ENCODE results near the gene NOS1AP.
"Not testable (repeated sequence)": the region's sequence is repeated elsewhere in the genome, so short reads cannot be mapped to it uniquely, and the experiment has no call there.

Gene NOS1AP

GRCh38 chr1:162169031-162169790 lies 99.7 kb downstream of the NOS1AP start:
- no peak for DNase-seq (ENCODE audit: low read depth in 2 of 2)

GRCh38 chr1:162171111-162171510 lies 101.6 kb downstream of the NOS1AP start:
- no peak for DNase-seq (ENCODE audit: low read depth in 2 of 2)

DNA sequence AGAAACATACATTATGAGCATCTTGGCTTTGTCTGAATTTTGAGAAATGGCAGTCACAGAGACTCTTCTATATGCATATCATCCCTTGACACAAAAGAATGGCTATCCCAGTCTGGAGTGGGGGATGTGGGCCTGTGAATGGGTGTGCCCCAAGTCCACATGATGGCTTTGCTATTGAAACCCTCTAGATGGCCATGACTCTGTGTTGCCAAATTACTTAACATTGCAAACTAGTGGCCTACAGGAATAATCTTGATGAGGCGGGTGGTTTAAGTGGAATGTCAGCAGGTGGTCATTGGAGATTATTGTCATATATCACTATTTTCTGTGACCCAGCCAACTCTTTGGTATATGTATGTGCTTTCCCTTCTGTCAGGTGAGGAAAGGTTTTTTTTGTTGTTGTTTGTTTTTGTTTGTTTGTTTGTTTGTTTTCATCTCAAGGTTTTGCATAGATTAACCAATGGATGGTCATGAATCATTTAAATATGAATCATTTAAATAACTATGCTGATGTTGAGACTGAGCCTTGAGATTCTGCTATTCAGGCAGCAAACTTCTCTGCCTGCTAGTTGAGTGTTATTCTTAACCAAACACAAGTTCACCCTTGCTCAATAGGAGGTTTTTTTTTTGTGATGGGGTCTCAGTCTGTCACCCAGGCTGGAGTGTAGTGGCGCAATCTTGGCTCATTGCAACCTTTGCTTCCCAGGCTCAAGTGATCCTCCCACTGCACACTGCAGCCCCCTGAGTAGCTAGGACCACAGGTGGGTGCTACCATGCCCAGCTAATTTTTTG lies 103.0 kb downstream of the NOS1AP start:
- no peak for DNase-seq (ENCODE audit: low read depth in 2 of 2)

DNA sequence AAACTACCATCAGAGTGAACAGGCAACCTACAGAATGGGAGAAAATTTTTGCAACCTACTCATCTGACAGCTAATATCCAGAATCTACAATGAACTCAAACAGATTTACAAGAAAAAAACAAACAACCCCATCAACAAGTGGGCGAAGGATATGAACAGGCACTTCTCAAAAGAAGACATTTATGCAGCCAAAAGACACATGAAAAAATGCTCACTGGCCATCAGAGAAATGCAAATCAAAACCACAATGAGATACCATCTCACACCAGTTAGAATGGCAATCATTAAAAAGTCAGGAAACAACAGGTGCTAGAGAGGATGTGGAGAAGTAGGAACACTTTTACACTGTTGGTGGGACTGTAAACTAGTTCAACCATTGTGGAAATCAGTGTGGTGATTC lies 104.1 kb downstream of the NOS1AP start:
- DNase-seq (ENCODE audit: low read depth in 2 of 2): not testable (repeated sequence)

DNA sequence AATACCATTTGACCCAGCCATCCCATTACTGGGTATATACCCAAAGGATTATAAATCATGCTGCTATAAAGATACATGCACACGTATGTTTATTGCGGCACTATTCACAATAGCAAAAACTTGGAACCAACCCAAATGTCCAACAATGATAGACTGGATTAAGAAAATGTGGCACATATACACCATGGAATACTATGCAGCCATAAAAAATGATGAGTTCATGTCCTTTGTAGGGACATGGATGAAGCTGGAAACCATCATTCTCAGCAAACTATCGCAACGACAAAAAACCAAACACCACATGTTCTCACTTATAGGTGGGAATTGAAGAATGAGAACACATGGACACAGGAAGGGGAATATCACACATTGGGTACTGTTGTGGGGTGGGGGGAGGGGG lies 104.5 kb downstream of the NOS1AP start:
- DNase-seq (ENCODE audit: low read depth in 2 of 2): not testable (repeated sequence)

DNA sequence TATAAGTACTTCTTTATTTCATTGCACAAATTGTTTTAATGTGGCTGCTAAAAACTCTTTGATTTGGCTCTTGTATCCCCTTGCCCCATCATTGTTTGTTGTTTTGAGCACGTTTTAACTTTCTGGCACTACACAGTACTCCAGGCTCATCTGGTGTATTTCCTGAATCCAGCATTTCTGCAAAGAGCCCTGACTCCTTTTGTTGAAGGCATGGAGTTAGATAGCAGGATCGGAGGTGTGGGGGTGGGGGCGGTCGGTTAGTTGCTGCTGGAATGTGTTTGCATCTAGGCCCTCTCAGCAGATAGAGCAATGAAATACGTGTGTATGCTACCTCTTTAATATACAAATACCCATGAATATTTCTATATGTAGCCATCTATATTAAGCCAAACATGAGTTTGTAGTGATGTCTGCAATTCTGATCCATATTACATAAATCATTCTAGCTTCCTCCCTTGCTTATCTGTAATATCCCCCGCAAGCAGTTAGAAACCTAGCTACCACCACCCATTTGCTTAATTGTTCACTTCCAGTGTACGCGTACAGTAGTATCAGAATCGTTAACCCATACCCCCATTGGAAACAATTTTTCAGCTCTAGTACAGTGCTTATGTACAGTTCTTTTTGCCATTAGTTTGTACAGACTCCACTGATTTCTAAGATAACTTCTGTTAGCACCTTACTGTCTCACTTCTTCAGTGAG lies 106.0 kb downstream of the NOS1AP start:
- DNase-seq (ENCODE audit: low read depth in 2 of 2): no peak

DNA sequence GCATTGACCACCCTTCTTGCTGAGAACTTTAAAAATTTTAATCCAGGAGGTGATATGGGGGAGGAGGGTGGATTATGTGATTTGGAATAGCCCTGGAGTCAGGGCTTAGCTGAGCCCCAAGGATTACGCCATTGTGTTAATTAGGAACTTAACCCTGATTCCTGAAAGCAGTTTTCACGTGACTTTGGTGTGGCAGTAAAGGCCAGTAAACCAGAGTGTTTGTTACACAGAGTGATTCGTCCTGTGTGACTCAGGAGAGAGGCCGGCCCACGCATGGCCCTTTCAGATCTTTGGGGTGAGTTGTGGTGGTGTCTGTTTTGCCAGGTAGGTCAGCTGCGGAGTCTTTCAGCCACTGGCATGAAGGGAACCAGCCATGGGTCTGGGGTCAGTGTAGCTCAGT lies 107.6 kb downstream of the NOS1AP start:
- no peak for DNase-seq (ENCODE audit: low read depth in 2 of 2)

GRCh38 chr1:162178432-162178831 lies 108.9 kb downstream of the NOS1AP start:
- DNase-seq (ENCODE audit: low read depth in 2 of 2): no peak

GRCh38 chr1:162179121-162179520 lies 109.6 kb downstream of the NOS1AP start:
- no peak for DNase-seq (ENCODE audit: low read depth in 2 of 2)

GRCh38 chr1:162180813-162181212 lies 111.3 kb downstream of the NOS1AP start:
- DNase-seq (ENCODE audit: low read depth in 2 of 2): no peak

- no peak for DNase-seq (ENCODE audit: low read depth in 2 of 2)
Measured at GRCh38 chr1:162182090-162182489, 112.6 kb downstream of the NOS1AP start.

DNA sequence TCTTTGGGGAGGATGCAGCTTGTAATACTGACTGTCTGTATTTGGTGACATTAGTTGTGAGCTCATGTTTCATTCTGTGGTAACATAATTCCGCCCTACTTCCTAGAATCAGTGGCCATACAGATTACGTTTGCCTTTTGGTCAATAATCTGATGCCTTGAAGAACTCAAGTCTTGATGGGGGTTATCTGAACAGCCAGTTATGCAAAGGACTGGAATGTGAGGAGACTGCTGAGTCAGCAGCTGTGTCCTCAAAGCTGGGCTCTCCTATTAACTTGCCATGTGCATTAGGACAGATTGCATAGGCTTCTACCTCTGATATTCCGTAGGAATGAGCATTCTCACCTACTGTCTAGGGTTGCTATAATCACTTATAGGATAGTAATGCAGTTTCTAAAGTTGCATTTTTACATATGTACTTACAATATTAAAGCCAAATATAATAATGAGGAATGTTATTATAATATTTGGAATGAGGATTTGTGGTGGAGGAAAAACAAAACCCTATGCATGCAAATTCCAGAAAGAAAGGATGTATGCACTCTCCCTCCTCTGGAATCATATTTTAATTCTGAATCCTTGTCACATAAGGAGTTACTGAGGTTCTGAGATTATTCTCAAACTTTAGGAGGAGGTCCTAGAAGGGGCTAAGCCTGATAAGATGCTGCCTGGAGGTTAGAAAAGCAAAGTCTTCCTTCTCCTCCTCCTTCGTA lies 116.0 kb downstream of the NOS1AP start:
- no peak for DNase-seq (ENCODE audit: low read depth in 2 of 2)

GRCh38 chr1:162186026-162186374 lies 116.5 kb downstream of the NOS1AP start:
- no peak for DNase-seq (ENCODE audit: low read depth in 2 of 2)

GRCh38 chr1:162186406-162186805 lies 116.9 kb downstream of the NOS1AP start:
- no peak for DNase-seq (ENCODE audit: low read depth in 2 of 2)

DNA sequence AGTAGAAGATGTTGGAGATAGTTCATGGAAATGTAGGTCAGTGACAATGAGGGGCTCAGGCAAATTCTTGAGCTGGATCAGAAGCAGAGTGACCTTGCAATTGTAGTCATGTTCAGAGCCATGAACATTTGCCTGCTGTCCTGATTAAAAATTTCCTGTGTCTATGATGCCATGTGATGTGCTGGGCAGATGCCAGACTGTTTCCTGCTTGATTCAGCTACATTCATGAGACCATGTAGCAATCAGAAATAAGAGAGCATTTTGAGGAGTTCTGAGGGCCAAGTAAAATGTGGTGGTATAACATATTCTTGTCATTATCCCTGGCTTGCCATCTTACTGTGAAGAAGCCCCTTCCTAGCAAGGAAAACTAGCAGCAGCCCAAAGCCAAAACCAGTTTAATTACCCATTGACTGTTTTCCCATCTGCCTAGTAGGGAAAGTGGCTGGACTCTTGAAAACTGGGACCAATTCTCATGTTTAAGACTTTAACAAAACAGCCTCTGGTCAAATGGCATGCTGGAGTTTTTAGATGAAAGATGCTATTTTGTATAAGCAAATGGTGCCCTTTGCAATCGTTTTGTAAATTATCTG lies 118.3 kb downstream of the NOS1AP start:
- no peak for DNase-seq (ENCODE audit: low read depth in 2 of 2)

DNA sequence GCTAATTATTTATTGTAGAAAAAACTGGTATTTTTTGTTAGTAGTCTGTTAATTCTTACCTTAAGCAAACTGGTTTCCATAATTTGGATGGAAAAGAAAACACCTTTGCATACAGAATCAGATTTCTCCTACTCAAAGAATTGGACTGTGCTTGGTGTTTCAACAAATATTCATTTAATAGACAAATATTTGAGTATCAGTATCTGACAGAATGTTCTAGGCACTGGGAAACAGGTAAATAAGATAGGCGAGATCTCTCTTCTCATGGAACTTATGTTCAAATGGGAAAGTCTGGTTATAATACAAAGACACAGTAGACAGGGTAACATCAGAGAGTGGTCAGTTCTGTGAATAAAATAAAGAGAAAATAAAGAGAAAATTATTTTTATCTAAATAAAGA lies 119.9 kb downstream of the NOS1AP start:
- no peak for DNase-seq (ENCODE audit: low read depth in 2 of 2)

GRCh38 chr1:162191396-162192305 lies 122.2 kb downstream of the NOS1AP start:
- DNase-seq (ENCODE audit: low read depth in 2 of 2): no peak

DNA sequence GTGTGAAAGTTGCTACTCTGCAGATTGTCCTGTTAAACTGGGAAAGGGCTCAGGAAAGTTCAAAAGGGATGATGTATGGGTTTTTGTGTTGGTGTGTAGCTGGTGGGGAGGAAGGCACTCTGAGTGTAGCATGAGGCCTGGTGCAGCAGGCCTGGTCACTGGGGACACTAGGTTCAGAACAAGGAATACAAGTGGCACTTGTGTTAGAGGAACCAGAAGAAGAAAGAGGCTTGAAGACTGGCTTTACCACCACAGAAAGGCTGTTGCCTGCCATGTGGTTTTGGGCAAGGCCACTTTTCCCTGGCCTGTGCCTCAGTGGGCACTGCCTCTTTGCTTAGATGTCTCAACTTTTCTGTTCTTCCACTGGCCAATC lies 122.8 kb downstream of the NOS1AP start:
- DNase-seq (ENCODE audit: low read depth in 2 of 2): no peak

- DNase-seq (ENCODE audit: low read depth in 2 of 2): no peak
Measured at GRCh38 chr1:162192763-162193162, 123.3 kb downstream of the NOS1AP start.

GRCh38 chr1:162193221-162193620 lies 123.7 kb downstream of the NOS1AP start:
- DNase-seq (ENCODE audit: low read depth in 2 of 2): no peak

DNA sequence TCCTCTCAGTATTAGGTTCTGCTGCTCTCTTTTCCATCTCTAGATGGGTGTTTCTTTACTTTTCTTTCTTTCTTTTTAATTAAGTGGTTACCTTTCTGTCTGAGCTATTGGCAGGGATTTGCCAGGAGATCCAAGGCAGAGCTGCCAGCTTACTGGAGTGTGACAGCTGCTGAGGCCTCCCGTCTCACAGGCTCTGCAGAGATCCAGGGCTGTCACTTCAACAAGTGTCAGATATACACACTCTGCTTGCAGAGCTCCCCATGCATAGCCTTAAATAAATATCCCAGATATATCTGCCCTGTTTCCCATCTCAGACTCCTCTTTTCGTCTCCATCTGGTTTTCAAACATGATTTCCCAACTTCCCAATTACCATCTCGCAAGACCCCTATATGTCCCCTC lies 124.3 kb downstream of the NOS1AP start:
- DNase-seq (ENCODE audit: low read depth in 2 of 2): no peak
